Transverse colon (tissue), 4 donors: ENCODE measurements around the gene PRTFDC1. TPM values are rescaled to one million over a fixed set of nuclear protein-coding genes. Genes with fewer than 3 reads are reported as not detected.

ENCODE experiments used
- DNase-seq: peaks from one replicate; pipeline ENCODE4 v3.0.0-alpha.2; 2019
- H3K27ac ChIP-seq, 4 donors: fragments of 200-600 bp; sonication (generic); 2 replicates each; pipeline ENCODE4 v1.5.1; 2016 to 2018; ENCODE audit warnings: inconsistent platforms in 4 of 4
- H3K27me3 ChIP-seq: fragments of 200-600 bp; sonication (generic); 2 replicates; pipeline ENCODE4 v1.5.1; 2017; ENCODE audit warnings: inconsistent platforms
- H3K36me3 ChIP-seq, 4 donors: fragments of 200-600 bp; sonication (generic); 2 replicates each; pipeline ENCODE4 v1.5.1; 2017 to 2019; ENCODE audit warnings: inconsistent platforms in 4 of 4
- H3K4me1 ChIP-seq, 4 donors: fragments of 200-600 bp; sonication (generic); 2 replicates each; pipeline ENCODE4 v1.5.1; 2017 to 2020; ENCODE audit warnings: inconsistent platforms in 4 of 4
- H3K4me3 ChIP-seq, 4 donors: fragments of 200-600 bp; sonication (generic); 1 replicate in 1 of 4; 2 replicates in 3 of 4; pipeline versions ENCODE4 v1.5.1 to v1.6.1; 2017 to 2019; ENCODE audit warnings: inconsistent platforms in 4 of 4
- H3K9me3 ChIP-seq, 2 donors: fragments of 200-600 bp; sonication (generic); 2 replicates each; pipeline ENCODE4 v1.5.1; 2017 to 2019; ENCODE audit warnings: inconsistent platforms in 2 of 2
- EP300 ChIP-seq: sonication (generic); formaldehyde crosslinking; IDR thresholded peaks from one replicate; pipeline ENCODE4 v1.6.1; 2017; ENCODE audit warnings: antibody characterized with exemption, low read depth
- POLR2A ChIP-seq: fragments of 450-650 bp; IDR thresholded peaks from one replicate; pipeline ENCODE4 v1.6.1; 2016; ENCODE audit warnings: antibody characterized with exemption, mild to moderate bottlenecking, moderate library complexity
- POLR2AphosphoS5 ChIP-seq, 3 donors: sonication (generic); formaldehyde crosslinking; IDR thresholded peaks; one replicate each; pipeline ENCODE4 v1.6.1; 2016; ENCODE audit warnings: antibody characterized with exemption in 3 of 3
- WGBS, 2 donors: methylation state at CpG; one replicate each; pipeline ENCODE4 v1.1.5; 2018; ENCODE audit warnings: low coverage in 1 of 2; 5-methylcytosine and 5-hydroxymethylcytosine counted together
- in situ Hi-C, 4 donors: fragments of 200-750 bp; cut with MboI; loops; one replicate each; pipeline versions ENCODE4 v1.15.0 to v1.15.1; 2017; ENCODE audit warnings: low sequenced_read_pairs in 3 of 4, low pct_ligation_motif_present in 1 of 4, low pct_unique_long_range_greater_than_20kb in 1 of 4
- intact Hi-C: fragments of 100-400 bp; cut with DNase I; formaldehyde crosslinking; loops from one replicate; pipeline ENCODE4 v1.15.1; 2023; ENCODE audit warnings: low total_unique reads
- total RNA-seq, 4 donors: library from RNA; depleted of rRNA; stranded (reverse); fragments of >200 nt; gene quantifications; one replicate each; pipeline ENCODE4 v1.1.0, GENCODE V29; 2016
- TF ChIP-seq, protein P1 (sequence below), 5 experiments: fragments of 200-600 bp in 3 of 5; fragments of 450-650 bp in 2 of 5; sonication (generic) in 3 of 5; IDR thresholded peaks; 1 replicate in 2 of 5; 2 replicates in 3 of 5; pipeline ENCODE4 v1.5.1; 2016 to 2017; ENCODE audit warnings: antibody characterized with exemption in 5 of 5, inconsistent platforms in 3 of 5, mild to moderate bottlenecking in 2 of 5, moderate library complexity in 1 of 5

The PRTFDC1 gene
- total RNA-seq, 4 donors from 2014 or later: 0.80 to 6.7 (median 4.9) TPM; not detected in 1

DNA sequence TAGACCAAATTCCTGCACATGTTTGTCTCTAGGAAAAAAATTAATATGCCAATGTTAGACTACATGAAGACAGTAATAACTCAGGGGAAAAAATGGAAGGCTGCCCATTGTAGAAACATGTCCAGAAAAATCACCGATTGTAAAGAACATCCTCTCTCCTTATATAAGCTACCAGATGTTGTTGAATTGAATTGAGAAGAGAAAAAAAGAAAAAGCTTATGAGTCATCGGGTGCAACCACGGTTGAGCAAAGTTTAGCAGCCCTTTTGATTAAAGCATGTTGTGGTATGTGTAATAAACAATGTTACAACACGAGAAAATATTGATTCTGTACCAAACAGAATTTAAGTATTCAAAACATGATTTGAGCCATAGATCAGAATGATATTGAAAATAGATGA lies 126.4 kb downstream of the PRTFDC1 start:
- in situ Hi-C loops: no loop called here
- H3K27me3 ChIP-seq: no peaks in the 10 kb centered on the region
- no peak for DNase-seq
- no peak overlapping the region for H3K27ac ChIP-seq
- WGBS, 2 donors: 9 to 16% methylated on average over 3 to 4 of the region's 4 CpGs
- H3K9me3 ChIP-seq: no peaks in the 10 kb centered on the region
- TF ChIP-seq, protein P1, sequence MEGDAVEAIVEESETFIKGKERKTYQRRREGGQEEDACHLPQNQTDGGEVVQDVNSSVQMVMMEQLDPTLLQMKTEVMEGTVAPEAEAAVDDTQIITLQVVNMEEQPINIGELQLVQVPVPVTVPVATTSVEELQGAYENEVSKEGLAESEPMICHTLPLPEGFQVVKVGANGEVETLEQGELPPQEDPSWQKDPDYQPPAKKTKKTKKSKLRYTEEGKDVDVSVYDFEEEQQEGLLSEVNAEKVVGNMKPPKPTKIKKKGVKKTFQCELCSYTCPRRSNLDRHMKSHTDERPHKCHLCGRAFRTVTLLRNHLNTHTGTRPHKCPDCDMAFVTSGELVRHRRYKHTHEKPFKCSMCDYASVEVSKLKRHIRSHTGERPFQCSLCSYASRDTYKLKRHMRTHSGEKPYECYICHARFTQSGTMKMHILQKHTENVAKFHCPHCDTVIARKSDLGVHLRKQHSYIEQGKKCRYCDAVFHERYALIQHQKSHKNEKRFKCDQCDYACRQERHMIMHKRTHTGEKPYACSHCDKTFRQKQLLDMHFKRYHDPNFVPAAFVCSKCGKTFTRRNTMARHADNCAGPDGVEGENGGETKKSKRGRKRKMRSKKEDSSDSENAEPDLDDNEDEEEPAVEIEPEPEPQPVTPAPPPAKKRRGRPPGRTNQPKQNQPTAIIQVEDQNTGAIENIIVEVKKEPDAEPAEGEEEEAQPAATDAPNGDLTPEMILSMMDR (IDR thresholded peaks at IDR 0.05): no peak
- peak in 1 of 3 donors; percentile 18 for TF ChIP-seq POLR2AphosphoS5 (IDR thresholded peaks at IDR 0.05)
- TF ChIP-seq EP300: no peak
- TF ChIP-seq POLR2A: no peak
- H3K36me3 ChIP-seq: no peaks in the 10 kb centered on the region
- peaks cover 0 to 6% (median 0%) of the 10 kb centered on the region in 4 donors for H3K4me1 ChIP-seq
- intact Hi-C loops: no loop called here
- no peak overlapping the region for H3K4me3 ChIP-seq

- H3K36me3 ChIP-seq: no peaks in the 10 kb centered on the region
- in situ Hi-C loops: no loop called here
Measured at GRCh38 chr10:24825551-24825950, 126.9 kb downstream of the PRTFDC1 start.

DNA sequence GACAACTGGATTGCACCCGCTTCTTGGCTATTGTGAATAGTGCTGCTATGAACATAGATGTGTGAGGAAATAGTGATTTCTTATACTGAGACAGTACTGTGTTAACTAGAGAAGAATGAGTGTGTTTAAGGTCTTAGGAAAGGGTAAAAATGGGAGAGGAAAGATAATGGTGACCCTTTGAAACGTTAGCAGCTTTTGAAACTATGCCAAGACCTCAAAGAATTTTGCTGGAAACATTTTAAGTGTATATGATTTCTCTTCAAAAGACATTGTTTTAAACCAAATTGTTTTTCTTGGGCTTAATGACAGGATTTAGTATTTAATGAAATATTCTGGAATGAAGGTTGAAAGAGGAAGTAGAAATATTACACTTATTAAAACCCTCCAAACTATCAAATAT lies 127.9 kb downstream of the PRTFDC1 start:
- in situ Hi-C loops: no loop called here
- 54 to 71% methylated on average over 2 of the region's 2 CpGs for WGBS, 2 donors
- Histone ChIP-seq H3K36me3 (no peaks in the 10 kb centered on the region), H3K9me3 (no peaks in the 10 kb centered on the region), H3K27me3 (no peaks in the 10 kb centered on the region), H3K27ac (no peak overlapping the region), H3K4me1 (peaks cover 0 to 6% (median 0%) of the 10 kb centered on the region in 4 donors), H3K4me3 (no peak overlapping the region)
- intact Hi-C loops: no loop called here
- DNase-seq: no peak
- TF ChIP-seq, protein P1 (IDR thresholded peaks at IDR 0.05): no peak
- TF ChIP-seq EP300: no peak
- no peak for TF ChIP-seq POLR2A
- no peak for TF ChIP-seq POLR2AphosphoS5 (IDR thresholded peaks at IDR 0.05)

More at GRCh38 chr10:24825551-24825950, 126.9 kb downstream of the PRTFDC1 start:
- Histone ChIP-seq H3K4me3 (no peak overlapping the region), H3K4me1 (peaks cover 0 to 6% (median 0%) of the 10 kb centered on the region in 4 donors), H3K27ac (no peak overlapping the region), H3K9me3 (no peaks in the 10 kb centered on the region), H3K27me3 (no peaks in the 10 kb centered on the region)
- TF ChIP-seq, protein P1 (IDR thresholded peaks at IDR 0.05): no peak
- TF ChIP-seq EP300 (no peak), POLR2AphosphoS5 (IDR thresholded peaks at IDR 0.05) (no peak), POLR2A (no peak)
- DNase-seq: no peak
- WGBS, 2 donors: 20 to 29% methylated on average over 1 of the region's 1 CpG
- intact Hi-C loops: no loop called here

DNA sequence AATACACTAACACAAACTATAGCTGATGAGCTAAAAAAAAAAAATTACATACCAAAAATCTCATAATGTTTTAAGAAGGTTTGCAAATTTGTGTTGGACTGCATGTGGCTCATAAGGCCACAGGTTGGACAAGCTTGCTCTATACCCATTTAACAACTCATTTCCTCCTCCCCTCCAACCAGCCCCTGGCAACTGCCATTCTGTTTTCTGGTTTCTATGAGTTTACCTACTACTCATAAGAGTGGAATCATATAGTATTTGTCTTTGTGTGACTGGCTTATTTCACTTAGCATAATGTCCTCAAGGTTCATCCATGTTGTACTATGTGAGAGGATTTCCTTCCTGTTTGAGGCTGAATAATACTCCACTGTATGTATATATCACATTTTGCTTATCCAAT lies 128.3 kb downstream of the PRTFDC1 start:
- Histone ChIP-seq H3K9me3 (no peaks in the 10 kb centered on the region), H3K27ac (no peak overlapping the region), H3K4me1 (peaks cover 0 to 6% (median 0%) of the 10 kb centered on the region in 4 donors), H3K27me3 (no peaks in the 10 kb centered on the region), H3K4me3 (no peak overlapping the region), H3K36me3 (no peaks in the 10 kb centered on the region)
- intact Hi-C loops (no loop called here), in situ Hi-C loops (no loop called here)
- TF ChIP-seq, protein P1 (IDR thresholded peaks at IDR 0.05): no peak
- no peak for TF ChIP-seq POLR2A
- DNase-seq: no peak
